ENCODE data around the gene IRF2. TPM values are rescaled to one million over a fixed set of nuclear protein-coding genes. Genes with fewer than 3 reads are reported as not detected.

The IRF2 gene
- total RNA-seq, 4 donors from 2014 or later = 32.6 to 38.1 (median 36.6) TPM

DNA sequence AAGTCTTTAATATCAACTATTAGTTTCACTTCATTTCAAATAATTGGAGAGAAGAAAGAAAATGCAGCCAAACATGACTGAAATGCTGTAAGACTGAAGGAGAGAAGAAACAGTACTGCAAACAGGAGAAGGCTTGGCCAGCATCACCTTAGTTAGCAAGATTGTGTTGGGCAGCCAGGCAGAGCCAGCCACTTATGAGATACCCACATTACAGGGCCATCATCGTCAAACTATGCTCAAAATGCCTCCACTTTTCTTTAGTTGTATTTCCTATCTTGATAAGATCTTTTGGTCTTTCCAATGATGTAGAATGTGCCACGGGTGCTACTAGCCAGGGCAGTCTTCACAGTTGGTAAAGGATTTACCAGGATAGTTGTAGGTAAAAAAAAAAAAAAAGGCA is 10.9 kb upstream of the IRF2 start:
- no peak for TF ChIP-seq CTCF (IDR thresholded peaks at IDR 0.05; ENCODE audit: low read depth)

DNA sequence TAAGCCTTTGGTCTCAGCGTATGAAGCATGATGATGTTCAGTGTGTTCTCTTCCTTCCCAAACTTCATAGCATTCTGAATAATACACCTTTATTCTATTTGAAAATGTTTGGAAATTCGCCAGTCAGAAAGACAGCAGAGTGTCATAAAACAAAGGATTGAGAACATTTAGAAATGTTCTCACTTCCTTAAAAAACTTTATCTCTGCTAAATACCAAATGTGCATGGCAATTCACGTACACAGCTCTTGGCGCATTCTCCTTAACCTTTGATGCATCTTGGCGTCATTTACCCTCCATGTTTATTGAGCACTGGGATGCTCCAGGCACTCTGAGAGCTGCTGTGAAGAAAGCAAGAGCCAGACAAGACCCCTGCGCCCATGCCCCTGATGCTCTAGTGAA is 7.2 kb upstream of the IRF2 start:
- no peak for TF ChIP-seq CTCF (IDR thresholded peaks at IDR 0.05; ENCODE audit: low read depth)

GRCh38 chr4:184479516-184479950 is 5.2 kb upstream of the IRF2 start:
- TF ChIP-seq CTCF (IDR thresholded peaks at IDR 0.05; ENCODE audit: low read depth) = no peak

DNA sequence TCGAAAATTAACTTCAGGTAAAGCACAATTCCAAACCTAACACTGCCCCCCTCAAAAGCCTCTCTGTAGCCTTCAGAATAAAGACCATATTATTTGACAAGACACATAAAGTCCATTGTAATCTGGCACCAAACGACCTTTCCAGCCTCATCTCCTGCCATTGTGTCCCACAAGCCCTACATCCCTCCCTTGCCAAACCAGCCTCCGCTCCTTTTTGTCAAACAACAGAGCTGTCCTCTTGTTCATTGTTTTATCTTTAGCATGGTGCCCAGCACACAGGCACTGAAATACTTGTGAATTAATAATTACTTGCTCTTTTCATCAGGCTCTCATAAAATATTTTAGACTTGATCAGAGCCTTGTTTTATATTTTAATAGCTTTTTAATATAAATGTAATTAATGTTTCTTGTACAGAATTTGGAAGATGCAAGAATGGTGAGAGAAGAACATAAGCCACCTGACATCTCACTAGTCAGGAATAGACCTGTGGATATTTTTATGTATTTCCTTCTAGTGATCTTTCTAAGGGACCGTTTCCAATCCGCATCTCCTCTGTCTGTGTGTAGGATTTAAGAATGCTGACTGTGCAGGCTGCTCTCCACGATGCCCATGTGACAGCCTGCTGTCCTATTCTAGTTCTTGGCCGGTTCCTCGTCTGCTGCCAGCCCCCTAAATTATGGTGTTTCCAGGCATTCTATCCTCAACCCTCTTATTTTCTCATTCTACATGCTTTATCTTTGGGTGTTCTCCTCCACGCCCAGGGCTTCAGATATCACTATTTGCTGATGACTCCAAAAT is 3.0 kb upstream of the IRF2 start:
- TF ChIP-seq CTCF (IDR thresholded peaks at IDR 0.05; ENCODE audit: low read depth) = no peak

DNA sequence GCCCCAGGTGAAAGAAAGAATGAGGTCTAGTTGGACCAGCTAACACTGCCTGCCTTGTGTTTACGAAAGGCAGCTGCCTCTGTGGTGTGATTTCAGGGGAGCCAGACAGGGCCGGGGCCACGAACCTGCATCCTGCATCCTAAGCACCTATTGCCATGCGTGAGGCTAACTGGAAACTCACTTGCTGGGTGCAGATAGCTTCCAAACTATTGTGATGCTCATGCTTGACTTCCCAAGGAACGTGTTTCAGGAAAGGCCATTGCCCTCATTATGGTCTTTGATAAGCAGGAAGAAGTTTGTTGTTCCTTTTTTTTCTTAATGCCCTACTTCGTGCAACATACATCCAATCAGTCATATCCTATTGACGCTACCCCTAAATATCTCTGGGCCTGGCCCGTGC is 2.3 kb upstream of the IRF2 start:
- TF ChIP-seq CTCF (IDR thresholded peaks at IDR 0.05; ENCODE audit: low read depth) = no peak

- TF ChIP-seq CTCF (IDR thresholded peaks at IDR 0.05; ENCODE audit: low read depth) = no peak
Observed at GRCh38 chr4:184475498-184475897, 1.1 kb upstream of the IRF2 start.

DNA sequence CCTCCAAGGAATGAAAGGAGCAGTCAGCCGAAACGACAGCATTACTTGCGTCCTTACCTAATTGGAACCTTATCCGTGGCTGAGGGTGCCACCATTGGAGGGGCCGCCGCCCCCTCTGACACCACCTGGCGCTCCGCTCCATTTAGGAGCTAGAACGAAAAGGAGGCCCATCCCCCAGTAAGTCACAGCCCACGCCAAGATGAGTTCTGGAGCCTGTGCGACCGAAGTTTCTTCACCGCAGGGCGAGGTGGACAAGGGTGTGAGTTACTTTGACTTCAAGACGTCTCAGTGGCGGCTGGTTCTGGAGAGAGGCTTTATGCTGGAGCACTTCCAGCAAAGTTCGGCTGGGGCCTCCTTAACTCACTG is 729 bp upstream of the IRF2 start:
- no peak for TF ChIP-seq CTCF (IDR thresholded peaks at IDR 0.05; ENCODE audit: low read depth)
